ENCODE measurements around the gene GFI1B. TPM values are rescaled to one million over a fixed set of nuclear protein-coding genes. Genes with fewer than 3 reads are reported as not detected.

GFI1B gene
- polyA plus RNA-seq, 1 donor from 2014 or later = not detected

DNA sequence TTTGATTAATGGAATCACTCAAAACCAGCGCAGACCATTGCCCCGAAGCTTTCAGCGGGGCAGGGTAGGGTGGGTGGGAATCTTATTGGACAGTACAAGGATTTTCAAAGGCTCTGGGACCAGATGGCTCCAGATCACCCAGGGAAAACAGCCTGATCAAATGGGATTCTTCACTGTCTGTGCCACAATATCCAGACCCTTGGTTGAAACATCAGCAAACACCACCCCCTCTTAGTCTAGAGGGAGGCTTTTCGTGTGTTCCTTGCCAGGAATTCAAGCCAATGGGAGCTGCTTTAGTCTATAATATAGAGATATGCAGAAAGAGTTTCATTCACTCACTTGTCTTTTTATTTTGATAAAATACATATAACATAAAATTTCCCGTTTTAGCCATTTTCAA lies 1.7 kb downstream of the GFI1B start:
- H4K20me1 ChIP-seq (ENCODE audit: insufficient read depth) = no peaks in the 10 kb centered on the region
- peaks cover 36% of the 10 kb centered on the region for H3K27me3 ChIP-seq (ENCODE audit: insufficient read depth, low read depth, low read length)
- no peaks in the 10 kb centered on the region for H3K36me3 ChIP-seq (ENCODE audit: insufficient read depth, low read length)
- no peak for TF ChIP-seq MXI1 (conservative IDR thresholded peaks at IDR 0.05; ENCODE audit: poor library complexity, severe bottlenecking)
- no peak for TF ChIP-seq RAD21 (conservative IDR thresholded peaks at IDR 0.05)
- no peak for TF ChIP-seq SMC3 (conservative IDR thresholded peaks at IDR 0.05; ENCODE audit: poor library complexity)
- TF ChIP-seq TAF1 (IDR thresholded peaks at IDR 0.05; ENCODE audit: low read depth) = no peak
- TF ChIP-seq EP300 (conservative IDR thresholded peaks at IDR 0.05; ENCODE audit: poor library complexity, severe bottlenecking) = no peak
- TF ChIP-seq EZH2 (IDR thresholded peaks at IDR 0.05; ENCODE audit: borderline replicate concordance, insufficient read depth, low read length, poor library complexity, severe bottlenecking) = no peak
- no peak for TF ChIP-seq POLR2AphosphoS5 (IDR thresholded peaks at IDR 0.05)
- TF ChIP-seq, protein P1, sequence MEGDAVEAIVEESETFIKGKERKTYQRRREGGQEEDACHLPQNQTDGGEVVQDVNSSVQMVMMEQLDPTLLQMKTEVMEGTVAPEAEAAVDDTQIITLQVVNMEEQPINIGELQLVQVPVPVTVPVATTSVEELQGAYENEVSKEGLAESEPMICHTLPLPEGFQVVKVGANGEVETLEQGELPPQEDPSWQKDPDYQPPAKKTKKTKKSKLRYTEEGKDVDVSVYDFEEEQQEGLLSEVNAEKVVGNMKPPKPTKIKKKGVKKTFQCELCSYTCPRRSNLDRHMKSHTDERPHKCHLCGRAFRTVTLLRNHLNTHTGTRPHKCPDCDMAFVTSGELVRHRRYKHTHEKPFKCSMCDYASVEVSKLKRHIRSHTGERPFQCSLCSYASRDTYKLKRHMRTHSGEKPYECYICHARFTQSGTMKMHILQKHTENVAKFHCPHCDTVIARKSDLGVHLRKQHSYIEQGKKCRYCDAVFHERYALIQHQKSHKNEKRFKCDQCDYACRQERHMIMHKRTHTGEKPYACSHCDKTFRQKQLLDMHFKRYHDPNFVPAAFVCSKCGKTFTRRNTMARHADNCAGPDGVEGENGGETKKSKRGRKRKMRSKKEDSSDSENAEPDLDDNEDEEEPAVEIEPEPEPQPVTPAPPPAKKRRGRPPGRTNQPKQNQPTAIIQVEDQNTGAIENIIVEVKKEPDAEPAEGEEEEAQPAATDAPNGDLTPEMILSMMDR (IDR thresholded peaks at IDR 0.05; ENCODE audit: poor library complexity, severe bottlenecking) = no peak
- TF ChIP-seq, protein P2, sequence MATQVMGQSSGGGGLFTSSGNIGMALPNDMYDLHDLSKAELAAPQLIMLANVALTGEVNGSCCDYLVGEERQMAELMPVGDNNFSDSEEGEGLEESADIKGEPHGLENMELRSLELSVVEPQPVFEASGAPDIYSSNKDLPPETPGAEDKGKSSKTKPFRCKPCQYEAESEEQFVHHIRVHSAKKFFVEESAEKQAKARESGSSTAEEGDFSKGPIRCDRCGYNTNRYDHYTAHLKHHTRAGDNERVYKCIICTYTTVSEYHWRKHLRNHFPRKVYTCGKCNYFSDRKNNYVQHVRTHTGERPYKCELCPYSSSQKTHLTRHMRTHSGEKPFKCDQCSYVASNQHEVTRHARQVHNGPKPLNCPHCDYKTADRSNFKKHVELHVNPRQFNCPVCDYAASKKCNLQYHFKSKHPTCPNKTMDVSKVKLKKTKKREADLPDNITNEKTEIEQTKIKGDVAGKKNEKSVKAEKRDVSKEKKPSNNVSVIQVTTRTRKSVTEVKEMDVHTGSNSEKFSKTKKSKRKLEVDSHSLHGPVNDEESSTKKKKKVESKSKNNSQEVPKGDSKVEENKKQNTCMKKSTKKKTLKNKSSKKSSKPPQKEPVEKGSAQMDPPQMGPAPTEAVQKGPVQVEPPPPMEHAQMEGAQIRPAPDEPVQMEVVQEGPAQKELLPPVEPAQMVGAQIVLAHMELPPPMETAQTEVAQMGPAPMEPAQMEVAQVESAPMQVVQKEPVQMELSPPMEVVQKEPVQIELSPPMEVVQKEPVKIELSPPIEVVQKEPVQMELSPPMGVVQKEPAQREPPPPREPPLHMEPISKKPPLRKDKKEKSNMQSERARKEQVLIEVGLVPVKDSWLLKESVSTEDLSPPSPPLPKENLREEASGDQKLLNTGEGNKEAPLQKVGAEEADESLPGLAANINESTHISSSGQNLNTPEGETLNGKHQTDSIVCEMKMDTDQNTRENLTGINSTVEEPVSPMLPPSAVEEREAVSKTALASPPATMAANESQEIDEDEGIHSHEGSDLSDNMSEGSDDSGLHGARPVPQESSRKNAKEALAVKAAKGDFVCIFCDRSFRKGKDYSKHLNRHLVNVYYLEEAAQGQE (IDR thresholded peaks at IDR 0.05; ENCODE audit: borderline replicate concordance) = no peak
- no peak overlapping the region for H2AFZ ChIP-seq (ENCODE audit: low read depth, low read length)
- no peak overlapping the region for H3K4me2 ChIP-seq (ENCODE audit: low read length)
- no peaks in the 10 kb centered on the region for H3K9me2 ChIP-seq (ENCODE audit: insufficient read depth, low read length)
- H3K4me3 ChIP-seq (ENCODE audit: low read length) = no peak overlapping the region
- H3K27ac ChIP-seq (ENCODE audit: low read length) = no peak overlapping the region
- H3K9me3 ChIP-seq (ENCODE audit: low read length) = no peaks in the 10 kb centered on the region
- no peaks in the 10 kb centered on the region for H3F3A ChIP-seq (ENCODE audit: insufficient read depth, low read length, poor library complexity, severe bottlenecking)
- no peak overlapping the region for H3K9ac ChIP-seq (ENCODE audit: low read length)
- H3K79me2 ChIP-seq (replicated peaks; ENCODE audit: insufficient read depth, low read length) = no peaks in the 10 kb centered on the region

DNA sequence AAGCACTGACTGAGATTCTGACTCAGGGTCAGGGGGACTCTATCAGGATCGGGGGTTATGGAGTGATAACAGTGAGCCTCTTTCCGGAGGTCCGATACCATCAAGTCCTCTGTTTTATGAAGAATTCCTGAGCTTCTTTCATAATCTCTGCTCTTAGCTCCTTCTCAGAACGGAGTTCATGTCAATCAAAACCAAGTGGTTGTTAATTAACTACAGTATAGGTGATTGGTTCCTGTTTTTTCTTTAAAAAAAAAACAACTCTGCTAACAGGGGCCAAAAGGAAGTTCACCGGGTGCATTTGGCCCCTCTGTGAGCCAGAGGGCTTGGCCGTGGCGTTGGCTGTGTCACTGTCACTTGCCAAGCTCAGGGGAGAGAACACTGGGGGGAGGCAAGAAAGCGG lies 4.0 kb downstream of the GFI1B start:
- no peak overlapping the region for H3K9ac ChIP-seq (ENCODE audit: low read length)
- H3K4me2 ChIP-seq (ENCODE audit: low read length) = no peak overlapping the region
- H3K27me3 ChIP-seq (ENCODE audit: insufficient read depth, low read depth, low read length) = peaks cover 26% of the 10 kb centered on the region
- no peaks in the 10 kb centered on the region for H4K20me1 ChIP-seq (ENCODE audit: insufficient read depth)
- H2AFZ ChIP-seq (ENCODE audit: low read depth, low read length) = no peak overlapping the region
- no peaks in the 10 kb centered on the region for H3F3A ChIP-seq (ENCODE audit: insufficient read depth, low read length, poor library complexity, severe bottlenecking)
- H3K9me3 ChIP-seq (ENCODE audit: low read length) = no peaks in the 10 kb centered on the region
- H3K36me3 ChIP-seq (ENCODE audit: insufficient read depth, low read length) = no peaks in the 10 kb centered on the region
- TF ChIP-seq EP300 (conservative IDR thresholded peaks at IDR 0.05; ENCODE audit: poor library complexity, severe bottlenecking) (no peak), TAF1 (IDR thresholded peaks at IDR 0.05; ENCODE audit: low read depth) (no peak), POLR2AphosphoS5 (IDR thresholded peaks at IDR 0.05) (no peak), EZH2 (IDR thresholded peaks at IDR 0.05; ENCODE audit: borderline replicate concordance, insufficient read depth, low read length, poor library complexity, severe bottlenecking) (no peak), SMC3 (conservative IDR thresholded peaks at IDR 0.05; ENCODE audit: poor library complexity) (no peak), MXI1 (conservative IDR thresholded peaks at IDR 0.05; ENCODE audit: poor library complexity, severe bottlenecking) (no peak), RAD21 (conservative IDR thresholded peaks at IDR 0.05) (no peak)
- TF ChIP-seq, protein P2 (IDR thresholded peaks at IDR 0.05; ENCODE audit: borderline replicate concordance) = no peak
- TF ChIP-seq, protein P1 (IDR thresholded peaks at IDR 0.05; ENCODE audit: poor library complexity, severe bottlenecking) = no peak
- H3K79me2 ChIP-seq (replicated peaks; ENCODE audit: insufficient read depth, low read length) = no peaks in the 10 kb centered on the region
- no peaks in the 10 kb centered on the region for H3K9me2 ChIP-seq (ENCODE audit: insufficient read depth, low read length)
- no peak overlapping the region for H3K27ac ChIP-seq (ENCODE audit: low read length)
- H3K4me3 ChIP-seq (ENCODE audit: low read length) = no peak overlapping the region
